GM21723 (cell line): Measurements from ENCODE around the gene PGC.

ENCODE experiments used
- ATAC-seq: cut with Tn5 transposase; IDR thresholded peaks from one replicate; pipeline ENCODE4 v1.9.1; 2021; ENCODE audit warnings: mild to moderate bottlenecking, moderate library complexity; ENCODE audit not compliant: unreplicated experiment

Gene PGC

GRCh38 chr6:41702089-41702745 is 45.0 kb downstream of the PGC start:
- ATAC-seq: no peak

GRCh38 chr6:41700463-41701347 is 46.5 kb downstream of the PGC start:
- ATAC-seq: no peak

- no peak for ATAC-seq
These were observed 48.1 kb downstream of the PGC start for GRCh38 chr6:41699063-41699462.

GRCh38 chr6:41697861-41698781 is 49.1 kb downstream of the PGC start:
- no peak for ATAC-seq

GRCh38 chr6:41696788-41697187 is 50.4 kb downstream of the PGC start:
- ATAC-seq: no peak

- no peak for ATAC-seq
These were observed 51.4 kb downstream of the PGC start for GRCh38 chr6:41695825-41696224.

GRCh38 chr6:41694815-41695526 is 52.2 kb downstream of the PGC start:
- ATAC-seq: no peak

- ATAC-seq: no peak
These were observed 53.6 kb downstream of the PGC start for GRCh38 chr6:41693281-41694240.

GRCh38 chr6:41692730-41693129 is 54.5 kb downstream of the PGC start:
- no peak for ATAC-seq

GRCh38 chr6:41692080-41692675 is 55.0 kb downstream of the PGC start:
- no peak for ATAC-seq

- no peak for ATAC-seq
These were observed 55.6 kb downstream of the PGC start for GRCh38 chr6:41691426-41692079.

GRCh38 chr6:41690541-41691330 is 56.5 kb downstream of the PGC start:
- ATAC-seq: no peak

- ATAC-seq: no peak
These were observed 57.8 kb downstream of the PGC start for GRCh38 chr6:41689171-41690008.

GRCh38 chr6:41688256-41688965 is 58.8 kb downstream of the PGC start:
- no peak for ATAC-seq

- no peak for ATAC-seq
These were observed 59.6 kb downstream of the PGC start for GRCh38 chr6:41687501-41688175.
